ENCODE measurements around the gene FNBP1. TPM values are rescaled to one million over a fixed set of nuclear protein-coding genes. Genes with fewer than 3 reads are reported as not detected.
"Not testable (repeated sequence)": the region's sequence is repeated elsewhere in the genome, so short reads cannot be mapped to it uniquely, and the experiment has no call there.

Gene FNBP1
- polyA plus RNA-seq, 1 of the 3 experiments (the other 2 are of a cell fraction): 11.0 TPM

- WGBS (ENCODE audit: low lambda C conversion rate): 95% methylated on average over 9 of the region's 9 CpGs
- H3K9ac ChIP-seq: no peak overlapping the region
- H4K20me1 ChIP-seq (ENCODE audit: insufficient read depth): no peaks in the 10 kb centered on the region
- H3K36me3 ChIP-seq (replicated peaks in 1 of 2; ENCODE audit: control insufficient read depth in 1 of 2, insufficient read depth in 2 of 2, low read length in 1 of 2): peaks cover 15 to 26% of the 10 kb centered on the region in 2 experiments
- no peak overlapping the region for H3K4me3 ChIP-seq (ENCODE audit: low read depth in 2 of 2, low read length in 1 of 2)
- H3K79me2 ChIP-seq (ENCODE audit: insufficient read depth): no peaks in the 10 kb centered on the region
- H3K9me2 ChIP-seq: no peaks in the 10 kb centered on the region
- H3K4me1 ChIP-seq (ENCODE audit: control insufficient read depth in 1 of 2, insufficient read depth in 2 of 2, low read depth in 1 of 2, low read length in 1 of 2): no peaks in the 10 kb centered on the region
- no peak overlapping the region for H2AFZ ChIP-seq (ENCODE audit: low read depth)
- POLR2A ChIA-PET: no interaction called here
- no peaks in the 10 kb centered on the region for H3K27me3 ChIP-seq (ENCODE audit: insufficient read depth)
- TF ChIP-seq USF1 (IDR thresholded peaks at IDR 0.05; ENCODE audit: borderline replicate concordance, low read depth) (no peak), NRF1 (IDR thresholded peaks at IDR 0.05; ENCODE audit: low read depth, low read length) (no peak), ELF1 (IDR thresholded peaks at IDR 0.05) (no peak), EP300 (IDR thresholded peaks at IDR 0.05; ENCODE audit: borderline replicate concordance in 1 of 2, low read depth in 1 of 2, low read length in 1 of 2) (no peak), SIN3A (IDR thresholded peaks at IDR 0.05; ENCODE audit: borderline replicate concordance, low read depth, low read length) (no peak), PBX3 (IDR thresholded peaks at IDR 0.05) (no peak), RXRA (IDR thresholded peaks at IDR 0.05; ENCODE audit: borderline replicate concordance, low read depth) (no peak), GABPA (IDR thresholded peaks at IDR 0.05; ENCODE audit: low read depth) (no peak), REST (IDR thresholded peaks at IDR 0.05; ENCODE audit: low read depth, low read length) (no peak), FOXJ3 (CRISPR knock-in tag; IDR thresholded peaks at IDR 0.05) (no peak)
- no peaks in the 10 kb centered on the region for H3K9me3 ChIP-seq
- no peak overlapping the region for H3K4me2 ChIP-seq
- H3F3A ChIP-seq (replicated peaks; ENCODE audit: insufficient read depth): peaks cover 9% of the 10 kb centered on the region
- CTCF ChIA-PET: interaction anchor here (0.6 to 0.8 kb wide), 2 partner anchors 18 to 657 kb away, joined by 3 read pairs; no protein-coding TSS in a partner anchor
- no peak overlapping the region for H3K27ac ChIP-seq (ENCODE audit: low read depth in 2 of 2, low read length in 1 of 2)
- DNase-seq: no peak
These were observed 148.7 kb downstream of the FNBP1 start for GRCh38 chr9:129894120-129894823.

- TF ChIP-seq TEAD4 (IDR thresholded peaks at IDR 0.05; ENCODE audit: borderline replicate concordance, insufficient read depth): no peak
- 97% methylated on average over 4 of the region's 4 CpGs for WGBS (ENCODE audit: low lambda C conversion rate)
- no peak overlapping the region for H3K4me2 ChIP-seq
- H3K4me3 ChIP-seq (ENCODE audit: low read depth in 2 of 2, low read length in 1 of 2): no peak overlapping the region
- no peak overlapping the region for H3K9ac ChIP-seq
- no peaks in the 10 kb centered on the region for H3K9me2 ChIP-seq
- peaks cover 0 to 14% of the 10 kb centered on the region in 2 experiments; a peak in 2 of 4 replicates for H3K4me1 ChIP-seq (ENCODE audit: control insufficient read depth in 1 of 2, insufficient read depth in 2 of 2, low read depth in 1 of 2, low read length in 1 of 2)
- POLR2A ChIA-PET: no interaction called here
- no peaks in the 10 kb centered on the region for H3K9me3 ChIP-seq
- peaks cover 15 to 34% of the 10 kb centered on the region in 2 experiments for H3K36me3 ChIP-seq (replicated peaks in 1 of 2; ENCODE audit: control insufficient read depth in 1 of 2, insufficient read depth in 2 of 2, low read length in 1 of 2)
- no peaks in the 10 kb centered on the region for H3K79me2 ChIP-seq (ENCODE audit: insufficient read depth)
- no peak overlapping the region for H3K27ac ChIP-seq (ENCODE audit: low read depth in 2 of 2, low read length in 1 of 2)
- no peak overlapping the region for H2AFZ ChIP-seq (ENCODE audit: low read depth)
- no peaks in the 10 kb centered on the region for H3K27me3 ChIP-seq (ENCODE audit: insufficient read depth)
- H4K20me1 ChIP-seq (ENCODE audit: insufficient read depth): no peaks in the 10 kb centered on the region
- H3F3A ChIP-seq (replicated peaks; ENCODE audit: insufficient read depth): peaks cover 19% of the 10 kb centered on the region
- DNase-seq: no peak
- CTCF ChIA-PET: no interaction called here
These were observed 151.4 kb downstream of the FNBP1 start for GRCh38 chr9:129891569-129891968.

GRCh38 chr9:129890718-129891299 lies 152.2 kb downstream of the FNBP1 start:
- H3F3A ChIP-seq (replicated peaks; ENCODE audit: insufficient read depth): peaks cover 19% of the 10 kb centered on the region
- peaks cover 15 to 32% of the 10 kb centered on the region in 2 experiments for H3K36me3 ChIP-seq (replicated peaks in 1 of 2; ENCODE audit: control insufficient read depth in 1 of 2, insufficient read depth in 2 of 2, low read length in 1 of 2)
- H3K4me2 ChIP-seq; H3K9ac ChIP-seq; H3K79me2 ChIP-seq (ENCODE audit: insufficient read depth); H3K9me2 ChIP-seq; CTCF ChIA-PET; H3K9me3 ChIP-seq; H3K4me3 ChIP-seq (ENCODE audit: low read depth in 2 of 2, low read length in 1 of 2); POLR2A ChIA-PET; DNase-seq; H3K27ac ChIP-seq (ENCODE audit: low read depth in 2 of 2, low read length in 1 of 2); H3K27me3 ChIP-seq (ENCODE audit: insufficient read depth); H4K20me1 ChIP-seq (ENCODE audit: insufficient read depth); H2AFZ ChIP-seq (ENCODE audit: low read depth): not testable (repeated sequence)
- 96% methylated on average over 14 of the region's 14 CpGs for WGBS (ENCODE audit: low lambda C conversion rate)
- H3K4me1 ChIP-seq (ENCODE audit: control insufficient read depth in 1 of 2, insufficient read depth in 2 of 2, low read depth in 1 of 2, low read length in 1 of 2): peaks cover 7 to 20% of the 10 kb centered on the region in 2 experiments; a peak in 2 of 4 replicates
